A204.1 (cell line): Measurements from ENCODE around the gene LVRN.
A peak's percentile ranks its signal among the peaks of the same experiment; 100 is the strongest.
"Not testable (repeated sequence)": the region's sequence is repeated elsewhere in the genome, so short reads cannot be mapped to it uniquely, and the experiment has no call there.

Source experiments
- FAIRE-seq: peaks from 2 replicates; lab custom pipeline; 2012; peaks lifted over from hg19 to GRCh38; lab: Jason Lieb, UNC

LVRN gene

GRCh38 chr5:115962239-115962564, at the start of gene LVRN:
Gene LVRN, plus strand, starts transcription at chr5:115962475. Its CDS starts 143 bp downstream, at chr5:115962618.
- FAIRE-seq = no peak

GRCh38 chr5:115913623-115914400, 48.5 kb upstream of the LVRN start:
- peak; percentile 88 for FAIRE-seq

GRCh38 chr5:115920171-115920725, 42.0 kb upstream of the LVRN start:
- FAIRE-seq = no peak

- not testable (repeated sequence) for FAIRE-seq
These were observed 33.5 kb upstream of the LVRN start for GRCh38 chr5:115928578-115929407.

GRCh38 chr5:115930171-115930570, 32.1 kb upstream of the LVRN start:
- not testable (repeated sequence) for FAIRE-seq

- no peak for FAIRE-seq
These were observed 31.5 kb upstream of the LVRN start for GRCh38 chr5:115930630-115931337.

GRCh38 chr5:115932991-115933390, 29.3 kb upstream of the LVRN start:
- FAIRE-seq = no peak

- no peak for FAIRE-seq
These were observed 27.8 kb upstream of the LVRN start for GRCh38 chr5:115934388-115934974.

- no peak for FAIRE-seq
These were observed 26.2 kb upstream of the LVRN start for GRCh38 chr5:115936031-115936430.

- no peak for FAIRE-seq
These were observed 23.2 kb upstream of the LVRN start for GRCh38 chr5:115939059-115939458.

GRCh38 chr5:115940080-115940810, 22.0 kb upstream of the LVRN start:
- no peak for FAIRE-seq

GRCh38 chr5:115941051-115941675, 21.1 kb upstream of the LVRN start:
- no peak for FAIRE-seq

GRCh38 chr5:115944501-115944900, 17.8 kb upstream of the LVRN start:
- FAIRE-seq = no peak

- no peak for FAIRE-seq
These were observed 15.6 kb upstream of the LVRN start for GRCh38 chr5:115946655-115947054.

GRCh38 chr5:115947260-115947659, 15.0 kb upstream of the LVRN start:
- no peak for FAIRE-seq

- no peak for FAIRE-seq
These were observed 14.2 kb upstream of the LVRN start for GRCh38 chr5:115948091-115948534.

GRCh38 chr5:115949096-115949495, 13.2 kb upstream of the LVRN start:
- FAIRE-seq = no peak

- no peak for FAIRE-seq
These were observed 9.7 kb upstream of the LVRN start for GRCh38 chr5:115952588-115952987.

GRCh38 chr5:115954144-115954543, 8.1 kb upstream of the LVRN start:
- no peak for FAIRE-seq

- FAIRE-seq = no peak
These were observed 5.3 kb upstream of the LVRN start for GRCh38 chr5:115956957-115957356.
